Amniotic epithelial cell (primary cell): ENCODE measurements around the gene HIPK2.
"Not testable (repeated sequence)": the region's sequence is repeated elsewhere in the genome, so short reads cannot be mapped to it uniquely, and the experiment has no call there.

Experiments
- DNase-seq: peaks from one replicate; pipeline ENCODE4 v3.0.0-alpha.2; 2010; ENCODE audit warnings: low read depth

The HIPK2 gene

GRCh38 chr7:139566075-139566474 lies 211.7 kb downstream of the HIPK2 start:
- DNase-seq, result no peak

- DNase-seq, result no peak
Observed at GRCh38 chr7:139563856-139564255, 213.9 kb downstream of the HIPK2 start.

GRCh38 chr7:139562961-139563565 lies 214.7 kb downstream of the HIPK2 start:
- no peak for DNase-seq

- DNase-seq, result no peak
Observed at GRCh38 chr7:139562491-139562890, 215.3 kb downstream of the HIPK2 start.

GRCh38 chr7:139560678-139561077 lies 217.1 kb downstream of the HIPK2 start:
- DNase-seq, result no peak

GRCh38 chr7:139560199-139560598 lies 217.6 kb downstream of the HIPK2 start:
- no peak for DNase-seq

GRCh38 chr7:139559364-139560105 lies 218.3 kb downstream of the HIPK2 start:
- no peak for DNase-seq

- no peak for DNase-seq
Observed at GRCh38 chr7:139557857-139558581, 219.8 kb downstream of the HIPK2 start.

- DNase-seq, result not testable (repeated sequence)
Observed at GRCh38 chr7:139553991-139554700, 223.7 kb downstream of the HIPK2 start.

- no peak for DNase-seq
Observed at GRCh38 chr7:139548302-139549028, 229.3 kb downstream of the HIPK2 start.

- no peak for DNase-seq
Observed at GRCh38 chr7:139544645-139545044, 233.2 kb downstream of the HIPK2 start.

- DNase-seq, result no peak
Observed at GRCh38 chr7:139543801-139544603, 233.8 kb downstream of the HIPK2 start.

- no peak for DNase-seq
Observed at GRCh38 chr7:139542308-139543151, 235.3 kb downstream of the HIPK2 start.

- no peak for DNase-seq
Observed at GRCh38 chr7:139541600-139542307, 236.0 kb downstream of the HIPK2 start.

- no peak for DNase-seq
Observed at GRCh38 chr7:139540203-139540602, 237.6 kb downstream of the HIPK2 start.

- DNase-seq, result no peak
Observed at GRCh38 chr7:139538881-139539635, 238.7 kb downstream of the HIPK2 start.

GRCh38 chr7:139536152-139536551 lies 241.6 kb downstream of the HIPK2 start:
- DNase-seq, result no peak

GRCh38 chr7:139534966-139535651 lies 242.7 kb downstream of the HIPK2 start:
- no peak for DNase-seq
